GM23248 (cell line): Measurements from ENCODE around the gene UPK1A. TPM values are rescaled to one million over a fixed set of nuclear protein-coding genes. Genes with fewer than 3 reads are reported as not detected.

ENCODE experiments used
- DNase-seq: peaks from one replicate; pipeline ENCODE4 v3.0.0-alpha.2; 2015
- H2AFZ ChIP-seq: fragments of 200-600 bp; sonication (generic); 2 replicates; pipeline ENCODE4 v1.6.1; 2016; ENCODE audit warnings: antibody characterized with exemption
- H3F3A ChIP-seq: fragments of 200-600 bp; sonication (generic); 2 replicates; pipeline ENCODE4 v1.6.1; 2016; ENCODE audit warnings: mild to moderate bottlenecking, antibody characterized with exemption, mixed run types; ENCODE audit not compliant: insufficient read depth
- H3K27ac ChIP-seq: fragments of 200-600 bp; sonication (generic); 2 replicates; pipeline ENCODE4 v1.5.1; 2016; ENCODE audit warnings: mild to moderate bottlenecking
- H3K27me3 ChIP-seq: fragments of 200-600 bp; sonication (generic); replicated peaks from 2 replicates; pipeline ENCODE4 v1.6.1; 2016; ENCODE audit warnings: mild to moderate bottlenecking; ENCODE audit not compliant: insufficient read depth
- H3K36me3 ChIP-seq: fragments of 200-600 bp; sonication (generic); 2 replicates; pipeline ENCODE4 v1.6.1; 2016; ENCODE audit warnings: low read depth, mild to moderate bottlenecking
- H3K4me1 ChIP-seq: fragments of 200-600 bp; sonication (generic); 2 replicates; pipeline ENCODE4 v1.6.1; 2016; ENCODE audit warnings: mild to moderate bottlenecking; ENCODE audit not compliant: insufficient read depth
- H3K4me2 ChIP-seq: fragments of 200-600 bp; sonication (generic); one replicate; pipeline ENCODE4 v1.6.1; 2016; ENCODE audit warnings: mild to moderate bottlenecking; ENCODE audit not compliant: unreplicated experiment
- H3K4me3 ChIP-seq: fragments of 200-600 bp; sonication (generic); 2 replicates; pipeline ENCODE4 v1.5.1; 2016; ENCODE audit warnings: mild to moderate bottlenecking
- H3K79me2 ChIP-seq: fragments of 200-600 bp; sonication (generic); 2 replicates; pipeline ENCODE4 v1.6.1; 2016; ENCODE audit warnings: mild to moderate bottlenecking; ENCODE audit not compliant: insufficient read depth
- H3K9ac ChIP-seq: fragments of 200-600 bp; sonication (generic); 2 replicates; pipeline ENCODE4 v1.6.1; 2016; ENCODE audit warnings: mild to moderate bottlenecking
- H3K9me2 ChIP-seq: fragments of 200-600 bp; sonication (generic); 2 replicates; pipeline ENCODE4 v1.6.1; 2016; ENCODE audit warnings: mixed run types, mild to moderate bottlenecking, moderate library complexity; ENCODE audit not compliant: insufficient read depth
- H3K9me3 ChIP-seq: fragments of 200-600 bp; sonication (generic); one replicate; pipeline ENCODE4 v1.6.1; 2017; ENCODE audit warnings: low read depth
- H4K20me1 ChIP-seq: fragments of 200-600 bp; sonication (generic); 2 replicates; pipeline ENCODE4 v1.6.0; 2016; ENCODE audit not compliant: insufficient read depth
- EZH2 ChIP-seq: fragments of 200-600 bp; sonication (generic); IDR thresholded peaks from 2 replicates; pipeline ENCODE4 v1.6.1; 2018; ENCODE audit warnings: antibody characterized with exemption, mild to moderate bottlenecking; ENCODE audit not compliant: insufficient read depth, poor library complexity, severe bottlenecking
- EZH2phosphoT487 ChIP-seq: fragments of 200-600 bp; sonication (generic); IDR thresholded peaks from 2 replicates; pipeline ENCODE4 v1.6.1; 2018; ENCODE audit warnings: antibody characterized with exemption, moderate library complexity, mild to moderate bottlenecking, low read depth; ENCODE audit not compliant: insufficient read depth
- WGBS, 2 experiments: methylation state at CpG; one replicate each; pipeline ENCODE4 v1.1.6; 2015 to 2017; ENCODE audit warnings: low lambda C conversion rate in 2 of 2, low coverage in 1 of 2; ENCODE audit errors: missing lambda C conversion rate in 2 of 2; 5-methylcytosine and 5-hydroxymethylcytosine counted together
- in situ Hi-C: fragments of 300-500 bp; cut with MboI; formaldehyde crosslinking; loops from 2 replicates; pipeline ENCODE4 v1.15.0; 2020
- polyA plus RNA-seq: library from polyadenylated mRNA; unstranded; fragments of >200 nt; fragmentation: Nextera tagmentation; extraction: Ambion mirVana; gene quantifications from 2 replicates; pipeline ENCODE4 v1.2.1, GENCODE V29; 2016
- total RNA-seq: library from RNA; depleted of rRNA; stranded (reverse); fragments of >200 nt; shearing (Covaris generic); gene quantifications from 2 replicates; pipeline ENCODE4 v1.2.3, GENCODE V29; 2014

The UPK1A gene
- total and polyA plus RNA-seq, 2 experiments from 2014 or later, result not detected

GRCh38 chr19:35718345-35719041, 52.2 kb downstream of the UPK1A start:
- Histone ChIP-seq H3K27ac (peak overlapping the region; percentile 77), H3K9me2 (no peaks in the 10 kb centered on the region), H3K36me3 (0 out of 2 replicates have a peak, but pooled peaks cover 1% of the 10 kb centered on the region), H2AFZ (0 out of 2 replicates have a peak overlapping the region, but pooled peaks have one; percentile 4), H3K9me3 (no peaks in the 10 kb centered on the region), H3F3A (no peaks in the 10 kb centered on the region; the same call in 1 of the 2 replicates), H3K4me3 (peak overlapping the region; percentile 89), H3K9ac (peak overlapping the region; percentile 94), H3K4me1 (no peaks in the 10 kb centered on the region), H3K4me2 (peak overlapping the region; percentile 84), H3K27me3 (no peaks in the 10 kb centered on the region), H4K20me1 (no peaks in the 10 kb centered on the region), H3K79me2 (peaks cover 53% of the 10 kb centered on the region)
- DNase-seq, result peak; percentile 62
- WGBS, 2 experiments, result 2 to 4% methylated on average over 22 to 33 of the region's 42 CpGs
- TF ChIP-seq EZH2, result no peak
- no peak for TF ChIP-seq EZH2phosphoT487
- in situ Hi-C loops, result no loop called here

GRCh38 chr19:35719402-35720162, 53.3 kb downstream of the UPK1A start:
- no peaks in the 10 kb centered on the region for H3K27me3 ChIP-seq
- no peak overlapping the region for H3K27ac ChIP-seq
- peak overlapping the region; percentile 84 for H3K4me2 ChIP-seq
- no peak for TF ChIP-seq EZH2phosphoT487
- TF ChIP-seq EZH2, result no peak
- H3K4me3 ChIP-seq, result peak overlapping the region; percentile 89
- H3K9me3 ChIP-seq, result no peaks in the 10 kb centered on the region
- H3K9ac ChIP-seq, result peak overlapping the region; percentile 94
- no peaks in the 10 kb centered on the region; the same call in 1 of the 2 replicates for H3F3A ChIP-seq
- H3K4me1 ChIP-seq, result no peaks in the 10 kb centered on the region
- H3K79me2 ChIP-seq, result peaks cover 60% of the 10 kb centered on the region
- H3K36me3 ChIP-seq, result peaks cover 12% of the 10 kb centered on the region; the same call in 1 of the 2 replicates
- in situ Hi-C loops, result no loop called here
- WGBS, 2 experiments, result 81 to 82% methylated on average over 28 to 32 of the region's 32 CpGs
- DNase-seq, result no peak
- H3K9me2 ChIP-seq, result no peaks in the 10 kb centered on the region
- H2AFZ ChIP-seq, result no peak overlapping the region
- no peaks in the 10 kb centered on the region for H4K20me1 ChIP-seq

- H3K79me2 ChIP-seq, result peaks cover 57% of the 10 kb centered on the region
- no peaks in the 10 kb centered on the region for H3K9me2 ChIP-seq
- no peak overlapping the region for H3K4me2 ChIP-seq
- no peak overlapping the region for H3K27ac ChIP-seq
- in situ Hi-C loops, result no loop called here
- no peak overlapping the region for H2AFZ ChIP-seq
- no peak for DNase-seq
- H3K4me1 ChIP-seq, result no peaks in the 10 kb centered on the region
- H3K36me3 ChIP-seq, result peaks cover 18% of the 10 kb centered on the region; the same call in 1 of the 2 replicates
- H3K4me3 ChIP-seq, result no peak overlapping the region
- TF ChIP-seq EZH2 (no peak), EZH2phosphoT487 (no peak)
- WGBS, 2 experiments, result 91 to 93% methylated on average over 9 of the region's 9 CpGs
- no peaks in the 10 kb centered on the region for H3K9me3 ChIP-seq
- 0 out of 2 replicates have a peak overlapping the region, but pooled peaks have one; percentile 94 for H3K9ac ChIP-seq
- no peaks in the 10 kb centered on the region; the same call in 1 of the 2 replicates for H3F3A ChIP-seq
- H3K27me3 ChIP-seq, result no peaks in the 10 kb centered on the region
- no peaks in the 10 kb centered on the region for H4K20me1 ChIP-seq
These were observed 53.8 kb downstream of the UPK1A start for GRCh38 chr19:35720163-35720524.

GRCh38 chr19:35720648-35721047, 54.3 kb downstream of the UPK1A start:
- H2AFZ ChIP-seq, result no peak overlapping the region
- no peaks in the 10 kb centered on the region for H3K4me1 ChIP-seq
- H3K27me3 ChIP-seq, result no peaks in the 10 kb centered on the region
- in situ Hi-C loops, result no loop called here
- no peaks in the 10 kb centered on the region for H4K20me1 ChIP-seq
- H3K4me3 ChIP-seq, result no peak overlapping the region
- no peak overlapping the region for H3K27ac ChIP-seq
- no peaks in the 10 kb centered on the region for H3K9me3 ChIP-seq
- 83% methylated on average over 15 to 17 of the region's 17 CpGs for WGBS, 2 experiments
- no peak overlapping the region for H3K4me2 ChIP-seq
- TF ChIP-seq EZH2phosphoT487 (no peak), EZH2 (no peak)
- DNase-seq, result no peak
- no peaks in the 10 kb centered on the region for H3K9me2 ChIP-seq
- H3K79me2 ChIP-seq, result peaks cover 52% of the 10 kb centered on the region
- no peaks in the 10 kb centered on the region; the same call in 1 of the 2 replicates for H3F3A ChIP-seq
- peaks cover 21% of the 10 kb centered on the region; the same call in 1 of the 2 replicates for H3K36me3 ChIP-seq
- H3K9ac ChIP-seq, result no peak overlapping the region
